GM18867 (cell line): ENCODE measurements around the gene PXN.

Experiments
- ATAC-seq: cut with Tn5 transposase; IDR thresholded peaks from one replicate; pipeline ENCODE4 v1.9.1; 2021; ENCODE audit warnings: mild to moderate bottlenecking, moderate library complexity; ENCODE audit not compliant: unreplicated experiment

The PXN gene

GRCh38 chr12:120265473-120266179 lies at the start of gene PXN:
TSS of gene PXN (minus strand) at chr12:120265730. CDS start at chr12:120265629, 101 bp downstream.
- ATAC-seq = peak; percentile 73

GRCh38 chr12:120314220-120314619 lies 48.7 kb upstream of the PXN start:
- ATAC-seq = no peak

- peak; percentile 96 for ATAC-seq
These were observed 36.7 kb upstream of the PXN start, which contains the start of gene SIRT4 for GRCh38 chr12:120301962-120302815. TSS of gene SIRT4 (plus strand) at chr12:120302321. CDS start at chr12:120303562, 1,241 bp downstream.

- ATAC-seq = peak; percentile 48
These were observed 27.4 kb upstream of the PXN start, which contains the start of gene RNU4-1 for GRCh38 chr12:120292661-120293531. TSS of gene RNU4-1 (minus strand) at chr12:120293237.

- ATAC-seq = peak; percentile 8
These were observed 26.8 kb upstream of the PXN start for GRCh38 chr12:120292411-120292660.

- ATAC-seq = no peak
These were observed 25.2 kb upstream of the PXN start for GRCh38 chr12:120290609-120291305.

- no peak for ATAC-seq
These were observed 22.0 kb upstream of the PXN start for GRCh38 chr12:120287491-120287890.

GRCh38 chr12:120286768-120287490 lies 21.4 kb upstream of the PXN start:
- ATAC-seq = no peak

- no peak for ATAC-seq
These were observed 18.9 kb upstream of the PXN start for GRCh38 chr12:120284381-120284780.

- no peak for ATAC-seq
These were observed 17.8 kb upstream of the PXN start for GRCh38 chr12:120283318-120283717.

GRCh38 chr12:120278137-120279069 lies 12.9 kb upstream of the PXN start:
- no peak for ATAC-seq

GRCh38 chr12:120276734-120277133 lies 11.2 kb upstream of the PXN start:
- ATAC-seq = no peak

GRCh38 chr12:120267736-120268135 lies 2.2 kb upstream of the PXN start:
- no peak for ATAC-seq

GRCh38 chr12:120266180-120266870 lies 795 bp upstream of the PXN start:
- no peak for ATAC-seq

GRCh38 chr12:120264904-120265472 lies 542 bp downstream of the PXN start:
- no peak for ATAC-seq

- ATAC-seq = no peak
These were observed 1.2 kb downstream of the PXN start for GRCh38 chr12:120264086-120264903.

GRCh38 chr12:120263748-120264085 lies 1.8 kb downstream of the PXN start:
- ATAC-seq = no peak
